HepG2 (cell line): ENCODE data around the gene GTF2H3. TPM values are rescaled to one million over a fixed set of nuclear protein-coding genes. Genes with fewer than 3 reads are reported as not detected.

Experiments used
- ATAC-seq: fragments of 200-7000 bp; cut with Tn5 transposase; 3 replicates; pipeline ENCODE4 v1.9.1; 2020; ENCODE audit warnings: mild to moderate bottlenecking, moderate library complexity
- BruUV-seq: library from RNA; stranded (reverse); fragments of 400-500 nt; replicated peaks from 2 replicates; lab custom pipeline; 2021; lab: Mats Ljungman, UMichigan
- CTCF ChIA-PET: fragments of 300-600 bp; formaldehyde crosslinking; extraction: SDS; loops from one replicate; lab custom pipeline; 2021; ENCODE audit warnings: low total read pairs, inconsistent platforms, low intra/inter-chr PET ratio; lab: Yijun Ruan, JAX
- POLR2A ChIA-PET: fragments of 350-600 bp; sonication (Branson Sonifier 250); formaldehyde crosslinking; loops from one replicate; lab custom pipeline; 2020; ENCODE audit warnings: antibody characterized with exemption, inconsistent platforms; lab: Yijun Ruan, JAX
- DNase-seq: peaks from one replicate; pipeline ENCODE4 v3.0.0-alpha.2; 2015; ENCODE audit warnings: low spot score
- FAIRE-seq: peaks from 3 replicates; lab custom pipeline; 2011; peaks lifted over from hg19 to GRCh38; lab: Jason Lieb, UNC
- H2AFZ ChIP-seq: one replicate; pipeline ENCODE4 v1.6.1; 2011; ENCODE audit warnings: low read length, inconsistent platforms
- H3K27ac ChIP-seq: fragments of 300-600 bp; 3 replicates; pipeline ENCODE4 v1.8.0; 2011; ENCODE audit warnings: mixed run types, mild to moderate bottlenecking, mixed read lengths, low read length, inconsistent platforms; ENCODE audit not compliant: insufficient read depth; ENCODE audit errors: extremely low read length
- H3K27me3 ChIP-seq, 2 experiments: fragments of 200-600 bp in 1 of 2; 2 replicates in 1 of 2; 3 replicates in 1 of 2; pipeline versions ENCODE4 v1.6.0 to v1.8.0; 2011; ENCODE audit warnings: low read length in 2 of 2, mild to moderate bottlenecking in 2 of 2, moderate library complexity in 2 of 2, inconsistent platforms in 1 of 2; ENCODE audit not compliant: insufficient read depth in 2 of 2, control insufficient read depth in 1 of 2
- H3K36me3 ChIP-seq, 2 experiments: fragments of 200-600 bp in 1 of 2; replicated peaks in 1 of 2; 2 replicates in 1 of 2; 3 replicates in 1 of 2; pipeline versions ENCODE4 v1.5.1 to v1.8.0; 2011; ENCODE audit warnings: low read length in 2 of 2, inconsistent platforms in 1 of 2; ENCODE audit not compliant: insufficient read depth in 2 of 2, control insufficient read depth in 1 of 2
- H3K4me1 ChIP-seq: 2 replicates; pipeline ENCODE4 v1.5.1; 2012; ENCODE audit warnings: low read length, inconsistent platforms; ENCODE audit not compliant: insufficient read depth
- H3K4me2 ChIP-seq: 2 replicates; pipeline ENCODE4 v1.6.0; 2011; ENCODE audit warnings: low read depth, low read length, inconsistent platforms
- H3K4me3 ChIP-seq, 3 experiments: fragments of 200-600 bp in 1 of 3; sonication (generic), shearing (Covaris generic) in 1 of 3; replicated peaks in 1 of 3; 2 replicates each; pipeline ENCODE4 v1.5.1; 2011 to 2016; ENCODE audit warnings: low read length in 3 of 3, inconsistent platforms in 2 of 3, low read depth in 2 of 3, mild to moderate bottlenecking in 2 of 3, control low read depth in 1 of 3, mixed read lengths in 1 of 3; ENCODE audit not compliant: insufficient read depth in 1 of 3
- H3K79me2 ChIP-seq: one replicate; pipeline ENCODE4 v1.6.1; 2011; ENCODE audit warnings: low read length, inconsistent platforms; ENCODE audit not compliant: insufficient read depth
- H3K9ac ChIP-seq: 2 replicates; pipeline ENCODE4 v1.6.0; 2011; ENCODE audit warnings: mild to moderate bottlenecking, low read depth, low read length, inconsistent platforms; ENCODE audit not compliant: insufficient read depth
- H3K9me3 ChIP-seq: 2 replicates; pipeline ENCODE4 v1.5.1; 2012; ENCODE audit warnings: mild to moderate bottlenecking, low read length
- H4K20me1 ChIP-seq: 2 replicates; pipeline ENCODE4 v1.6.0; 2011; ENCODE audit warnings: inconsistent platforms, mild to moderate bottlenecking, low read length, moderate library complexity; ENCODE audit not compliant: insufficient read depth
- PRMT3 ChIP-seq: sonication (generic); formaldehyde crosslinking; IDR thresholded peaks from 2 replicates; pipeline ENCODE4 v1.8.1; 2022; ENCODE audit warnings: low read depth, mild to moderate bottlenecking, moderate library complexity, missing genetic modification reagents, borderline replicate concordance
- SMAD1 ChIP-seq: sonication (generic); formaldehyde crosslinking; IDR thresholded peaks from 2 replicates; pipeline ENCODE4 v1.4.0; 2020; ENCODE audit warnings: missing genetic modification reagents, low read depth, mild to moderate bottlenecking, borderline replicate concordance
- ZNF768 ChIP-seq: sonication (generic); formaldehyde crosslinking; IDR thresholded peaks from 2 replicates; pipeline ENCODE4 v1.4.0; 2020; ENCODE audit warnings: missing genetic modification reagents
- ZNF878 ChIP-seq: sonication (generic); formaldehyde crosslinking; IDR thresholded peaks from 2 replicates; pipeline ENCODE4 v1.8.1; 2023; ENCODE audit warnings: mild to moderate bottlenecking, missing genetic modification reagents, moderate library complexity
- WGBS: methylation state at CpG from one replicate; pipeline ENCODE4 v1.1.6; 2017; ENCODE audit warnings: low lambda C conversion rate; 5-methylcytosine and 5-hydroxymethylcytosine counted together
- in situ Hi-C: cut with HindIII; loops from 2 replicates; pipeline ENCODE4 v1.10.0; 2017; ENCODE audit warnings: low pct_unique_long_range_greater_than_20kb; ENCODE audit not compliant: extremely low pct_ligation_motif_present
- intact Hi-C: fragments of 100-400 bp; cut with micrococcal nuclease; formaldehyde crosslinking; loops from one replicate; pipeline ENCODE4 v1.10.0; 2022; ENCODE audit not compliant: unreplicated experiment
- polyA plus RNA-seq, 8 experiments: library from polyadenylated mRNA; depleted of rRNA in 3 of 8; stranded (reverse) in 7 of 8; unstranded in 1 of 8; fragments of >200 nt; fragmentation: Illumina TruSeq in 4 of 8; extraction: Trizol in 4 of 8; gene quantifications; 2 replicates each; pipeline versions ENCODE4 v1.2.1 to v1.2.3, GENCODE V29; 2011 to 2016; ENCODE audit warnings: low read depth in 4 of 8, missing spikeins in 1 of 8, mixed read lengths in 1 of 8; ENCODE audit not compliant: insufficient read depth in 1 of 8
- total RNA-seq, 5 experiments: library from RNA; depleted of rRNA; stranded (reverse); fragments of >200 nt; fragmentation: Illumina TruSeq; extraction: Trizol; gene quantifications; 2 replicates each; pipeline ENCODE4 v1.2.3, GENCODE V29; 2016; ENCODE audit warnings: low read depth in 1 of 5
- TF ChIP-seq, protein P1 (sequence below): sonication (generic); formaldehyde crosslinking; conservative IDR thresholded peaks from 2 replicates; pipeline ENCODE4 v1.5.0; 2020; ENCODE audit warnings: missing genetic modification reagents
- TF ChIP-seq, protein P2 (sequence below): sonication (generic); formaldehyde crosslinking; IDR thresholded peaks from 2 replicates; pipeline ENCODE4 v1.4.0; 2020; ENCODE audit warnings: missing genetic modification reagents
- TF ChIP-seq, protein P3 (sequence below): sonication (generic); formaldehyde crosslinking; IDR thresholded peaks from 2 replicates; pipeline ENCODE4 v1.9.0; 2021; ENCODE audit warnings: missing genetic modification reagents, borderline replicate concordance

Gene GTF2H3
- total and polyA plus RNA-seq, 2 of the 13 experiments (the other 11 are each of a cell fraction or from before 2014, with no cell fraction given), result 35.8 to 58.8 TPM

DNA sequence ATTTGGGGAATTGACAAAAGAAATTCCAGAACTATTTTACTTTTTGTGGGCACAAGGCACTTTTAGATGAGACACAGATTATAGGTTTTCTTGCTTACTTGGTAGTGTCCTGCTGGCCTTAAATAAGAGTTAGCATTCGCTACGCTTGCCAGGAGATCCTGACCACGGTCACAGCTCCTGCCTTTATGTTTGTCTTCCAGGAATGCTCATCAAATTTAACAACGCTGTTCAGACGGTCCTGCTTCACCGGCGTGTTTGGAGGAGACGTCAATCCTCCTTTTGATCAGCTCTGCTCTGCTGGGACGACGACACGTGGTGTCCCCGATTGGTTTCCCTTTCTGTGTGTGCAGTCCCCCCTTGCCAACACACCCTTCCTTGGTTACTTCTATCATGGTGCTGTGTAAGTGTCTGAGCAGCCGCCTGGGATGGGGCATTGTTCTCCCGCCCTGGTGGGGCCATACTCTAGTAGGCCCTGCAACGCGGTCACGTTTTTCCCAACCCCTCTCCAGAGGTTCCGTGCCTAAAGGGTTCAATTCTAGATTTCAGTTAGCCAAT lies 53.1 kb downstream of the GTF2H3 start:
- Histone ChIP-seq H3K9me3 (no peaks in the 10 kb centered on the region), H3K36me3 (peaks cover 0 to 8% of the 10 kb centered on the region in 2 experiments; a peak in 2 of 5 replicates), H4K20me1 (no peaks in the 10 kb centered on the region), H2AFZ (no peak overlapping the region), H3K27me3 (no peaks in the 10 kb centered on the region), H3K4me1 (no peaks in the 10 kb centered on the region), H3K4me2 (no peak overlapping the region), H3K79me2 (no peaks in the 10 kb centered on the region), H3K4me3 (no peak overlapping the region), H3K27ac (no peak overlapping the region), H3K9ac (no peak overlapping the region)
- ATAC-seq (no peak), DNase-seq (no peak), FAIRE-seq (no peak)
- TF ChIP-seq ZNF878, result no peak
- TF ChIP-seq PRMT3, result no peak
- TF ChIP-seq SMAD1 (CRISPR knock-in tag), result no peak
- BruUV-seq, result no TSS peak
- ChIA-PET POLR2A (no interaction called here), CTCF (no interaction called here)
- in situ Hi-C loops, result no loop called here
- 96% methylated on average over 18 of the region's 18 CpGs for WGBS
- intact Hi-C loops, result no loop called here

DNA sequence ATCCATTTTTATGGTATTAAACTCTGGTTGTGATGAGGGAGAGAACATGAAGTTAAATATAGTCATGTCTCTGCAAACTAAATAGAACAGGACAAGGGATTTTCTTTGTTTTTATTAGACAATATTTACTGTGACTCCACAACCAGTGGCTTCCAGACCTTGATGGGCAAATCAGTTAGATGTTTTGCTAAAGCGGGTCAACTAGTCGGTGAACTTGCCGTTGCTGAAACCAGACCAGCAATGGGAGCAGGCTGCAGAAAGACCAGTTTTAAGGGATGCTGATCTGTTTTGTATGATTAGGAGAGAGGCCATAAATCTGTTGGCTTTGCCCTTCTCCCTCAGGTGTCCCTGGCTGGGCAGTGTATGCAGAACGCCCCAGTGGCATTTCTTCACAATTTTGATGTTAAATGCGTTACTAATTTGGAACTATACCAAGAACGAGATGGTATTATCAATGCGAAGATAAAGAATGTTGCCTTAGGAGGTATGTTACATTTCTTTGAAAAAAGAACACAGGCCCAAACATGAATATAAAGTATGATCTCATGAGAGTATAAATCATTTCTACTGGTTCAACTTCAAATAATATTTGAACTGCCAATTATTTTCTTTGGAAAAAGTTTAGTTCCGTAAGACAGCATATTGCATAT lies 56.7 kb downstream of the GTF2H3 start:
- no peak overlapping the region for H3K4me2 ChIP-seq
- intact Hi-C loops (no loop called here), in situ Hi-C loops (no loop called here)
- no peak for FAIRE-seq
- 96% methylated on average over 8 of the region's 8 CpGs for WGBS
- H3K36me3 ChIP-seq, result peaks cover 1 to 12% of the 10 kb centered on the region in 2 experiments; a peak in 3 of 5 replicates
- H3K4me1 ChIP-seq, result no peaks in the 10 kb centered on the region
- no peak overlapping the region for H3K4me3 ChIP-seq
- H3K27ac ChIP-seq, result no peak overlapping the region
- no peak for ATAC-seq
- CTCF ChIA-PET, result no interaction called here
- H2AFZ ChIP-seq, result no peak overlapping the region
- BruUV-seq, result no TSS peak
- no peak overlapping the region for H3K9ac ChIP-seq
- POLR2A ChIA-PET, result no interaction called here
- DNase-seq, result no peak
- no peaks in the 10 kb centered on the region for H3K79me2 ChIP-seq
- H3K27me3 ChIP-seq, result no peaks in the 10 kb centered on the region
- no peaks in the 10 kb centered on the region for H3K9me3 ChIP-seq
- no peaks in the 10 kb centered on the region for H4K20me1 ChIP-seq
- TF ChIP-seq, protein P1, sequence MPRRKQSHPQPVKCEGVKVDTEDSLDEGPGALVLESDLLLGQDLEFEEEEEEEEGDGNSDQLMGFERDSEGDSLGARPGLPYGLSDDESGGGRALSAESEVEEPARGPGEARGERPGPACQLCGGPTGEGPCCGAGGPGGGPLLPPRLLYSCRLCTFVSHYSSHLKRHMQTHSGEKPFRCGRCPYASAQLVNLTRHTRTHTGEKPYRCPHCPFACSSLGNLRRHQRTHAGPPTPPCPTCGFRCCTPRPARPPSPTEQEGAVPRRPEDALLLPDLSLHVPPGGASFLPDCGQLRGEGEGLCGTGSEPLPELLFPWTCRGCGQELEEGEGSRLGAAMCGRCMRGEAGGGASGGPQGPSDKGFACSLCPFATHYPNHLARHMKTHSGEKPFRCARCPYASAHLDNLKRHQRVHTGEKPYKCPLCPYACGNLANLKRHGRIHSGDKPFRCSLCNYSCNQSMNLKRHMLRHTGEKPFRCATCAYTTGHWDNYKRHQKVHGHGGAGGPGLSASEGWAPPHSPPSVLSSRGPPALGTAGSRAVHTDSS, result no peak
- TF ChIP-seq, protein P2, sequence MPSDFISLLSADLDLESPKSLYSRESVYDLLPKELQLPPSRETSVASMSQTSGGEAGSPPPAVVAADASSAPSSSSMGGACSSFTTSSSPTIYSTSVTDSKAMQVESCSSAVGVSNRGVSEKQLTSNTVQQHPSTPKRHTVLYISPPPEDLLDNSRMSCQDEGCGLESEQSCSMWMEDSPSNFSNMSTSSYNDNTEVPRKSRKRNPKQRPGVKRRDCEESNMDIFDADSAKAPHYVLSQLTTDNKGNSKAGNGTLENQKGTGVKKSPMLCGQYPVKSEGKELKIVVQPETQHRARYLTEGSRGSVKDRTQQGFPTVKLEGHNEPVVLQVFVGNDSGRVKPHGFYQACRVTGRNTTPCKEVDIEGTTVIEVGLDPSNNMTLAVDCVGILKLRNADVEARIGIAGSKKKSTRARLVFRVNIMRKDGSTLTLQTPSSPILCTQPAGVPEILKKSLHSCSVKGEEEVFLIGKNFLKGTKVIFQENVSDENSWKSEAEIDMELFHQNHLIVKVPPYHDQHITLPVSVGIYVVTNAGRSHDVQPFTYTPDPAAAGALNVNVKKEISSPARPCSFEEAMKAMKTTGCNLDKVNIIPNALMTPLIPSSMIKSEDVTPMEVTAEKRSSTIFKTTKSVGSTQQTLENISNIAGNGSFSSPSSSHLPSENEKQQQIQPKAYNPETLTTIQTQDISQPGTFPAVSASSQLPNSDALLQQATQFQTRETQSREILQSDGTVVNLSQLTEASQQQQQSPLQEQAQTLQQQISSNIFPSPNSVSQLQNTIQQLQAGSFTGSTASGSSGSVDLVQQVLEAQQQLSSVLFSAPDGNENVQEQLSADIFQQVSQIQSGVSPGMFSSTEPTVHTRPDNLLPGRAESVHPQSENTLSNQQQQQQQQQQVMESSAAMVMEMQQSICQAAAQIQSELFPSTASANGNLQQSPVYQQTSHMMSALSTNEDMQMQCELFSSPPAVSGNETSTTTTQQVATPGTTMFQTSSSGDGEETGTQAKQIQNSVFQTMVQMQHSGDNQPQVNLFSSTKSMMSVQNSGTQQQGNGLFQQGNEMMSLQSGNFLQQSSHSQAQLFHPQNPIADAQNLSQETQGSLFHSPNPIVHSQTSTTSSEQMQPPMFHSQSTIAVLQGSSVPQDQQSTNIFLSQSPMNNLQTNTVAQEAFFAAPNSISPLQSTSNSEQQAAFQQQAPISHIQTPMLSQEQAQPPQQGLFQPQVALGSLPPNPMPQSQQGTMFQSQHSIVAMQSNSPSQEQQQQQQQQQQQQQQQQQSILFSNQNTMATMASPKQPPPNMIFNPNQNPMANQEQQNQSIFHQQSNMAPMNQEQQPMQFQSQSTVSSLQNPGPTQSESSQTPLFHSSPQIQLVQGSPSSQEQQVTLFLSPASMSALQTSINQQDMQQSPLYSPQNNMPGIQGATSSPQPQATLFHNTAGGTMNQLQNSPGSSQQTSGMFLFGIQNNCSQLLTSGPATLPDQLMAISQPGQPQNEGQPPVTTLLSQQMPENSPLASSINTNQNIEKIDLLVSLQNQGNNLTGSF (CRISPR knock-in tag), result no peak
- no peak for TF ChIP-seq ZNF768 (CRISPR knock-in tag)
- TF ChIP-seq, protein P3, sequence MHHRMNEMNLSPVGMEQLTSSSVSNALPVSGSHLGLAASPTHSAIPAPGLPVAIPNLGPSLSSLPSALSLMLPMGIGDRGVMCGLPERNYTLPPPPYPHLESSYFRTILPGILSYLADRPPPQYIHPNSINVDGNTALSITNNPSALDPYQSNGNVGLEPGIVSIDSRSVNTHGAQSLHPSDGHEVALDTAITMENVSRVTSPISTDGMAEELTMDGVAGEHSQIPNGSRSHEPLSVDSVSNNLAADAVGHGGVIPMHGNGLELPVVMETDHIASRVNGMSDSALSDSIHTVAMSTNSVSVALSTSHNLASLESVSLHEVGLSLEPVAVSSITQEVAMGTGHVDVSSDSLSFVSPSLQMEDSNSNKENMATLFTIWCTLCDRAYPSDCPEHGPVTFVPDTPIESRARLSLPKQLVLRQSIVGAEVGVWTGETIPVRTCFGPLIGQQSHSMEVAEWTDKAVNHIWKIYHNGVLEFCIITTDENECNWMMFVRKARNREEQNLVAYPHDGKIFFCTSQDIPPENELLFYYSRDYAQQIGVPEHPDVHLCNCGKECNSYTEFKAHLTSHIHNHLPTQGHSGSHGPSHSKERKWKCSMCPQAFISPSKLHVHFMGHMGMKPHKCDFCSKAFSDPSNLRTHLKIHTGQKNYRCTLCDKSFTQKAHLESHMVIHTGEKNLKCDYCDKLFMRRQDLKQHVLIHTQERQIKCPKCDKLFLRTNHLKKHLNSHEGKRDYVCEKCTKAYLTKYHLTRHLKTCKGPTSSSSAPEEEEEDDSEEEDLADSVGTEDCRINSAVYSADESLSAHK (CRISPR knock-in tag), result no peak
